Right atrium auricular region (tissue), 2 donors: Measurements from ENCODE around the gene IFIH1. TPM values are rescaled to one million over a fixed set of nuclear protein-coding genes. Genes with fewer than 3 reads are reported as not detected.

Experiments used
- DNase-seq: peaks from one replicate; pipeline ENCODE4 v3.0.0-alpha.2; 2019; ENCODE audit warnings: low spot score
- H3K27ac ChIP-seq, 2 donors: fragments of 200-600 bp; sonication (generic); 1 replicate in 1 of 2; 2 replicates in 1 of 2; pipeline ENCODE4 v1.5.1; 2016 to 2019
- H3K27me3 ChIP-seq, 2 donors: fragments of 200-600 bp; sonication (generic); one replicate each; pipeline versions ENCODE4 v1.5.1 to v1.6.0; 2017 to 2019
- H3K36me3 ChIP-seq: fragments of 200-600 bp; sonication (generic); one replicate; pipeline ENCODE4 v1.5.1; 2016
- H3K4me1 ChIP-seq, 2 donors: fragments of 200-600 bp; sonication (generic); one replicate each; pipeline versions ENCODE4 v1.5.1 to v1.6.0; 2017 to 2019
- H3K4me3 ChIP-seq, 2 donors: fragments of 200-600 bp; sonication (generic); 1 replicate in 1 of 2; 2 replicates in 1 of 2; pipeline ENCODE4 v1.5.1; 2017 to 2019; ENCODE audit warnings: mild to moderate bottlenecking in 1 of 2, moderate library complexity in 1 of 2
- H3K9me3 ChIP-seq, 2 donors: fragments of 200-600 bp; sonication (generic); one replicate each; pipeline ENCODE4 v1.5.1; 2019
- CTCF ChIP-seq, 2 donors: fragments of 200-600 bp; sonication (generic); IDR thresholded peaks; one replicate each; pipeline ENCODE4 v1.5.1; 2019; ENCODE audit warnings: antibody characterized with exemption in 2 of 2
- total RNA-seq, 2 donors: library from RNA; depleted of rRNA; stranded (reverse); fragments of >200 nt; gene quantifications; one replicate each; pipeline ENCODE4 v1.1.0, GENCODE V29; 2016

The IFIH1 gene
- total RNA-seq, 2 donors from 2014 or later: 4.1 to 6.6 TPM

- Histone ChIP-seq H3K27ac (peak overlapping the region; percentile 76 to 85), H3K4me3 (peak overlapping the region; percentile 66 to 78), H3K36me3 (no peaks in the 10 kb centered on the region), H3K4me1 (no peaks in the 10 kb centered on the region), H3K27me3 (no peaks in the 10 kb centered on the region), H3K9me3 (no peaks in the 10 kb centered on the region)
- DNase-seq: no peak
- no peak for TF ChIP-seq CTCF (IDR thresholded peaks at IDR 0.05)
Measured at GRCh38 chr2:162317861-162318327, 590 bp downstream of the IFIH1 start.

DNA sequence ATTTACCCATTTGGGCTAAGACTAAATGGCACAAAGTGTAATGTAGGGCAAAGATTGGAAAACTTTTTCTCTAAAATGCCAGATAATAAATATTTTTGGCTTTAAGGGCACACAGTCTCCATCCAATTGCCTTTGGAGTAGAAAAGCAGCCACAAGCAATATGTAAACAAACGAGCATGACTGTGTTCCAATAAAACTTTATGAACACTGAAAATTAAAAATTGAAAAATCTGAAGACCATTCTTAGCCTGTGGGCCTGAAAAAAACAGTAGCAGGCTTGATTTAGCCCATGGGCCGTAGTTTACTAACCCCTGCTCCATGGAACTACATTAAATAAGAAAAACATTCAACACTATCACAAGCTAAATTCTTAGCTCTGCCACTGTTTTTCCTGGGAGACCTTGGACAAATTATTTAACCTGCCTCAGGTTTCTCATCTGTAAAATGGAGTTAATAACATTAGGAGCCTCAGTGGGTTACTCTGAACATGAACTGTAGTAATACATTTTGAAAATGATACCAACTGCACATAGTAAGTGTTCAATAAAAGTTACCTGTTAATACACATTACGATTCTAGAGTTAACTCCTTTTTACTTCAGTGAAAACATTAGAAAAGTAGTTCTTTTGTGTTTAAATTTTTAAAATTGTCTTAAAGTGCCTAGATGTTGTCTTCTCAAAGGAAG is 1.3 kb downstream of the IFIH1 start:
- no peaks in the 10 kb centered on the region for H3K27me3 ChIP-seq
- DNase-seq: no peak
- no peaks in the 10 kb centered on the region for H3K9me3 ChIP-seq
- no peaks in the 10 kb centered on the region for H3K36me3 ChIP-seq
- H3K27ac ChIP-seq: peak overlapping the region in 1 of 2 donors; percentile 85
- H3K4me3 ChIP-seq: peak overlapping the region; percentile 66 to 78
- no peaks in the 10 kb centered on the region for H3K4me1 ChIP-seq
- TF ChIP-seq CTCF (IDR thresholded peaks at IDR 0.05): no peak

GRCh38 chr2:162316590-162316989 is 1.9 kb downstream of the IFIH1 start:
- no peak for DNase-seq
- no peaks in the 10 kb centered on the region for H3K36me3 ChIP-seq
- no peaks in the 10 kb centered on the region for H3K27me3 ChIP-seq
- H3K4me1 ChIP-seq: no peaks in the 10 kb centered on the region
- peak overlapping the region in 1 of 2 donors; percentile 8 for H3K4me3 ChIP-seq
- H3K9me3 ChIP-seq: no peaks in the 10 kb centered on the region
- TF ChIP-seq CTCF (IDR thresholded peaks at IDR 0.05): no peak
- H3K27ac ChIP-seq: no peak overlapping the region

DNA sequence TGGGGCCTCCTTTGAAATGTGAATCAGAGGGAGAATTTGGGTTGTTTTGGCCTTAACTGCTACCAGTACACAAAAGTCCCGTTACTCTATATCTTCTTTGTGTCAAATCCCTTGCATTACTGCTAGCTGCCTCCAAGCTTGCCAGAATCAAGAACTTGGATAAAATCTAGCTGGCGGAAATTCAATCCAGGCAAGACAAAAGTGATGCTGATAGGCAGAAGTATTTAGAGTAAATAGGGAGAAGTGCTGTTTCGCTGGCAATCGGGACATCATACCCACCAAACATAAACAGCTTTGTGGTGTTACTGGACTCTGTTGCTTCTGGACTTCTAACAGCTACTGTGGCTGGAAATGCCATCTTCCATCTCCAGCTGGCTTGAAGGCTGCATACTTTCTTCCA is 2.5 kb downstream of the IFIH1 start:
- H3K4me1 ChIP-seq: no peaks in the 10 kb centered on the region

GRCh38 chr2:162312853-162313252 is 5.6 kb downstream of the IFIH1 start:
- Histone ChIP-seq H3K9me3 (no peaks in the 10 kb centered on the region), H3K27me3 (no peaks in the 10 kb centered on the region), H3K27ac (no peak overlapping the region), H3K4me1 (no peaks in the 10 kb centered on the region), H3K36me3 (peaks cover 5% of the 10 kb centered on the region), H3K4me3 (no peak overlapping the region)
- TF ChIP-seq CTCF (IDR thresholded peaks at IDR 0.05): no peak
- no peak for DNase-seq

More for the DNA sequence above, 2.5 kb downstream of the IFIH1 start:
- Histone ChIP-seq H3K27me3 (no peaks in the 10 kb centered on the region), H3K9me3 (no peaks in the 10 kb centered on the region), H3K36me3 (no peaks in the 10 kb centered on the region), H3K4me3 (peak overlapping the region in 1 of 2 donors; percentile 8), H3K27ac (no peak overlapping the region)
- no peak for DNase-seq
- TF ChIP-seq CTCF (IDR thresholded peaks at IDR 0.05): no peak
